HepG2 (cell line): ENCODE measurements around the gene ARPC1A. TPM values are rescaled to one million over a fixed set of nuclear protein-coding genes. Genes with fewer than 3 reads are reported as not detected.

ENCODE experiments used
- ATAC-seq: fragments of 200-7000 bp; cut with Tn5 transposase; 3 replicates; pipeline ENCODE4 v1.9.1; 2020; ENCODE audit warnings: mild to moderate bottlenecking, moderate library complexity
- BruUV-seq: library from RNA; stranded (reverse); fragments of 400-500 nt; replicated peaks from 2 replicates; lab custom pipeline; 2021; lab: Mats Ljungman, UMichigan
- CTCF ChIA-PET: fragments of 300-600 bp; formaldehyde crosslinking; extraction: SDS; loops from one replicate; lab custom pipeline; 2021; ENCODE audit warnings: low total read pairs, inconsistent platforms, low intra/inter-chr PET ratio; lab: Yijun Ruan, JAX
- POLR2A ChIA-PET: fragments of 350-600 bp; sonication (Branson Sonifier 250); formaldehyde crosslinking; loops from one replicate; lab custom pipeline; 2020; ENCODE audit warnings: antibody characterized with exemption, inconsistent platforms; lab: Yijun Ruan, JAX
- DNase-seq: peaks from one replicate; pipeline ENCODE4 v3.0.0-alpha.2; 2015; ENCODE audit warnings: low spot score
- FAIRE-seq: peaks from 3 replicates; lab custom pipeline; 2011; peaks lifted over from hg19 to GRCh38; lab: Jason Lieb, UNC
- H2AFZ ChIP-seq: one replicate; pipeline ENCODE4 v1.6.1; 2011; ENCODE audit warnings: low read length, inconsistent platforms
- H3K27ac ChIP-seq: fragments of 300-600 bp; 3 replicates; pipeline ENCODE4 v1.8.0; 2011; ENCODE audit warnings: mixed run types, mild to moderate bottlenecking, mixed read lengths, low read length, inconsistent platforms; ENCODE audit not compliant: insufficient read depth; ENCODE audit errors: extremely low read length
- H3K27me3 ChIP-seq, 2 experiments: fragments of 200-600 bp in 1 of 2; 2 replicates in 1 of 2; 3 replicates in 1 of 2; pipeline versions ENCODE4 v1.6.0 to v1.8.0; 2011; ENCODE audit warnings: low read length in 2 of 2, mild to moderate bottlenecking in 2 of 2, moderate library complexity in 2 of 2, inconsistent platforms in 1 of 2; ENCODE audit not compliant: insufficient read depth in 2 of 2, control insufficient read depth in 1 of 2
- H3K36me3 ChIP-seq, 2 experiments: fragments of 200-600 bp in 1 of 2; replicated peaks in 1 of 2; 2 replicates in 1 of 2; 3 replicates in 1 of 2; pipeline versions ENCODE4 v1.5.1 to v1.8.0; 2011; ENCODE audit warnings: low read length in 2 of 2, inconsistent platforms in 1 of 2; ENCODE audit not compliant: insufficient read depth in 2 of 2, control insufficient read depth in 1 of 2
- H3K4me1 ChIP-seq: 2 replicates; pipeline ENCODE4 v1.5.1; 2012; ENCODE audit warnings: low read length, inconsistent platforms; ENCODE audit not compliant: insufficient read depth
- H3K4me2 ChIP-seq: 2 replicates; pipeline ENCODE4 v1.6.0; 2011; ENCODE audit warnings: low read depth, low read length, inconsistent platforms
- H3K4me3 ChIP-seq, 3 experiments: fragments of 200-600 bp in 1 of 3; sonication (generic), shearing (Covaris generic) in 1 of 3; replicated peaks in 1 of 3; 2 replicates each; pipeline ENCODE4 v1.5.1; 2011 to 2016; ENCODE audit warnings: low read length in 3 of 3, inconsistent platforms in 2 of 3, low read depth in 2 of 3, mild to moderate bottlenecking in 2 of 3, control low read depth in 1 of 3, mixed read lengths in 1 of 3; ENCODE audit not compliant: insufficient read depth in 1 of 3
- H3K79me2 ChIP-seq: one replicate; pipeline ENCODE4 v1.6.1; 2011; ENCODE audit warnings: low read length, inconsistent platforms; ENCODE audit not compliant: insufficient read depth
- H3K9ac ChIP-seq: 2 replicates; pipeline ENCODE4 v1.6.0; 2011; ENCODE audit warnings: mild to moderate bottlenecking, low read depth, low read length, inconsistent platforms; ENCODE audit not compliant: insufficient read depth
- H3K9me3 ChIP-seq: 2 replicates; pipeline ENCODE4 v1.5.1; 2012; ENCODE audit warnings: mild to moderate bottlenecking, low read length
- H4K20me1 ChIP-seq: 2 replicates; pipeline ENCODE4 v1.6.0; 2011; ENCODE audit warnings: inconsistent platforms, mild to moderate bottlenecking, low read length, moderate library complexity; ENCODE audit not compliant: insufficient read depth
- BORCS8-MEF2B ChIP-seq: sonication (generic); formaldehyde crosslinking; IDR thresholded peaks from 2 replicates; pipeline ENCODE4 v1.8.0; 2022; ENCODE audit warnings: mild to moderate bottlenecking, missing genetic modification reagents
- CREB1 ChIP-seq, 2 experiments: fragments of 450-650 bp in 1 of 2; IDR thresholded peaks; 2 replicates each; pipeline ENCODE4 v1.6.1; 2016 to 2017; ENCODE audit warnings: control low read depth in 1 of 2, mild to moderate bottlenecking in 1 of 2, missing compliant biosample characterization in 1 of 2, missing genetic modification characterization in 1 of 2
- DNMT3B ChIP-seq: conservative IDR thresholded peaks from 2 replicates; pipeline ENCODE4 v1.6.1; 2016; ENCODE audit warnings: missing biosample characterization, control low read depth
- ELF1 ChIP-seq: sonication (generic); formaldehyde crosslinking; IDR thresholded peaks from 2 replicates; pipeline ENCODE4 v1.4.0; 2020; ENCODE audit warnings: missing genetic modification reagents
- GABPA ChIP-seq, 2 experiments: IDR thresholded peaks; 2 replicates each; pipeline ENCODE4 v1.6.1; 2011 to 2016; ENCODE audit warnings: low read depth in 2 of 2, low read length in 1 of 2, missing biosample characterization in 1 of 2, missing genetic modification characterization in 1 of 2
- GATAD2A ChIP-seq: IDR thresholded peaks from 2 replicates; pipeline ENCODE4 v1.6.1; 2016
- IRF1 ChIP-seq: sonication (generic); formaldehyde crosslinking; IDR thresholded peaks from 2 replicates; pipeline ENCODE4 v1.4.0; 2020; ENCODE audit warnings: low read depth, mild to moderate bottlenecking, missing genetic modification reagents
- KDM2A ChIP-seq: sonication (generic); formaldehyde crosslinking; IDR thresholded peaks from 2 replicates; pipeline ENCODE4 v1.4.0; 2020; ENCODE audit warnings: low read depth, missing genetic modification reagents, borderline replicate concordance
- MED8 ChIP-seq: sonication (generic); formaldehyde crosslinking; IDR thresholded peaks from 2 replicates; pipeline ENCODE4 v1.8.1; 2023; ENCODE audit warnings: mild to moderate bottlenecking, missing genetic modification reagents; ENCODE audit not compliant: insufficient replicate concordance
- NFATC3 ChIP-seq: sonication (generic); formaldehyde crosslinking; IDR thresholded peaks from 2 replicates; pipeline ENCODE4 v1.5.1; 2020; ENCODE audit warnings: mild to moderate bottlenecking, missing genetic modification reagents
- POLR2AphosphoS2 ChIP-seq: IDR thresholded peaks from 2 replicates; pipeline ENCODE4 v1.6.1; 2011; ENCODE audit warnings: low read depth, low read length, improper control_type of control experiment
- TAF1 ChIP-seq: sonication (generic); formaldehyde crosslinking; IDR thresholded peaks from 2 replicates; pipeline ENCODE4 v1.4.0; 2020; ENCODE audit warnings: missing genetic modification reagents
- ZKSCAN8 ChIP-seq: IDR thresholded peaks from 2 replicates; pipeline ENCODE4 v1.6.1; 2016; ENCODE audit warnings: borderline replicate concordance, missing genetic modification reagents, missing compliant biosample characterization
- ZMYM4 ChIP-seq: sonication (generic); formaldehyde crosslinking; IDR thresholded peaks from 2 replicates; pipeline ENCODE4 v1.8.1; 2023; ENCODE audit warnings: mild to moderate bottlenecking, missing genetic modification reagents
- ZNF281 ChIP-seq: sonication (generic); formaldehyde crosslinking; IDR thresholded peaks from 2 replicates; pipeline ENCODE4 v1.4.0; 2020; ENCODE audit warnings: missing genetic modification reagents, borderline replicate concordance
- ZNF350 ChIP-seq: sonication (generic); formaldehyde crosslinking; IDR thresholded peaks from 2 replicates; pipeline ENCODE4 v1.4.0; 2020; ENCODE audit warnings: mild to moderate bottlenecking, low read depth, missing genetic modification reagents, borderline replicate concordance
- ZNF44 ChIP-seq: sonication (generic); formaldehyde crosslinking; IDR thresholded peaks from 2 replicates; pipeline ENCODE4 v1.5.1; 2020; ENCODE audit warnings: mild to moderate bottlenecking, missing genetic modification reagents
- ZNF557 ChIP-seq: sonication (generic); formaldehyde crosslinking; IDR thresholded peaks from 2 replicates; pipeline ENCODE4 v1.4.0; 2020; ENCODE audit warnings: missing genetic modification reagents
- ZNF713 ChIP-seq: sonication (generic); formaldehyde crosslinking; IDR thresholded peaks from 2 replicates; pipeline ENCODE4 v1.4.0; 2020; ENCODE audit warnings: mild to moderate bottlenecking, missing genetic modification reagents
- ZNF761 ChIP-seq: sonication (generic); formaldehyde crosslinking; conservative IDR thresholded peaks from 2 replicates; pipeline ENCODE4 v1.4.0; 2020; ENCODE audit warnings: mild to moderate bottlenecking, missing genetic modification reagents
- ZSCAN22 ChIP-seq: sonication (generic); formaldehyde crosslinking; IDR thresholded peaks from 2 replicates; pipeline ENCODE4 v1.4.0; 2020; ENCODE audit warnings: mild to moderate bottlenecking, missing genetic modification reagents
- WGBS: methylation state at CpG from one replicate; pipeline ENCODE4 v1.1.6; 2017; ENCODE audit warnings: low lambda C conversion rate; 5-methylcytosine and 5-hydroxymethylcytosine counted together
- in situ Hi-C: cut with HindIII; loops from 2 replicates; pipeline ENCODE4 v1.10.0; 2017; ENCODE audit warnings: low pct_unique_long_range_greater_than_20kb; ENCODE audit not compliant: extremely low pct_ligation_motif_present
- intact Hi-C: fragments of 100-400 bp; cut with micrococcal nuclease; formaldehyde crosslinking; loops from one replicate; pipeline ENCODE4 v1.10.0; 2022; ENCODE audit not compliant: unreplicated experiment
- polyA plus RNA-seq, 8 experiments: library from polyadenylated mRNA; depleted of rRNA in 3 of 8; stranded (reverse) in 7 of 8; unstranded in 1 of 8; fragments of >200 nt; fragmentation: Illumina TruSeq in 4 of 8; extraction: Trizol in 4 of 8; gene quantifications; 2 replicates each; pipeline versions ENCODE4 v1.2.1 to v1.2.3, GENCODE V29; 2011 to 2016; ENCODE audit warnings: low read depth in 4 of 8, missing spikeins in 1 of 8, mixed read lengths in 1 of 8; ENCODE audit not compliant: insufficient read depth in 1 of 8
- total RNA-seq, 5 experiments: library from RNA; depleted of rRNA; stranded (reverse); fragments of >200 nt; fragmentation: Illumina TruSeq; extraction: Trizol; gene quantifications; 2 replicates each; pipeline ENCODE4 v1.2.3, GENCODE V29; 2016; ENCODE audit warnings: low read depth in 1 of 5

Gene ARPC1A
- total and polyA plus RNA-seq, 2 of the 13 experiments (the other 11 are each of a cell fraction or from before 2014, with no cell fraction given): 44.3 to 88.5 TPM

GRCh38 chr7:99312316-99313203, 13.1 kb upstream of the ARPC1A start:
- peaks cover 13% of the 10 kb centered on the region for H3K4me1 ChIP-seq
- intact Hi-C loops (loop anchor here (1.0 to 5.0 kb wide), 3 partner anchors 38 to 272 kb away; partner anchors contain the start of gene SMURF1), in situ Hi-C loops (loop anchor here (5.0 kb wide), 1 partner anchor 270 kb away; no protein-coding TSS in a partner anchor)
- H4K20me1 ChIP-seq: no peaks in the 10 kb centered on the region
- peak; percentile 68 for DNase-seq
- WGBS: 32% methylated on average over 14 of the region's 16 CpGs
- H3K27me3 ChIP-seq: no peaks in the 10 kb centered on the region
- no peaks in the 10 kb centered on the region for H3K79me2 ChIP-seq
- peak; percentile 84 for ATAC-seq
- no peaks in the 10 kb centered on the region for H3K36me3 ChIP-seq
- no peak overlapping the region for H3K27ac ChIP-seq
- CTCF ChIA-PET: interaction anchor here (1.4 to 2.3 kb wide), 2 partner anchors 38 to 272 kb away, joined by 9 to 29 read pairs; no protein-coding TSS in a partner anchor
- POLR2A ChIA-PET: no interaction called here
- no TSS peak for BruUV-seq
- no peak overlapping the region for H3K4me3 ChIP-seq
- H2AFZ ChIP-seq: peak overlapping the region; percentile 64
- peak overlapping the region; percentile 27; the same call in 1 of the 2 replicates for H3K9ac ChIP-seq
- H3K9me3 ChIP-seq: no peaks in the 10 kb centered on the region; the same call in 1 of the 2 replicates
- peak overlapping the region; percentile 36 for H3K4me2 ChIP-seq
- FAIRE-seq: peak; percentile 87
- TF ChIP-seq ZKSCAN8 (no peak), ZNF44 (CRISPR knock-in tag) (no peak), ZNF713 (CRISPR knock-in tag) (no peak), POLR2AphosphoS2 (no peak), ZMYM4 (CRISPR knock-in tag) (no peak), ZNF761 (no peak), ZSCAN22 (no peak), ZNF557 (CRISPR knock-in tag) (no peak), BORCS8-MEF2B (0 out of 2 replicates have a peak, but pooled peaks have one; percentile 33), GABPA (IDR thresholded peaks at IDR 0.05; ENCODE audit: low read depth, low read length) (no peak), GABPA (CRISPR knock-in tag; IDR thresholded peaks at IDR 0.05; ENCODE audit: low read depth) (no peak), ZNF281 (CRISPR knock-in tag) (no peak), IRF1 (CRISPR knock-in tag) (no peak), GATAD2A (CRISPR knock-in tag) (peak; percentile 38; the same call in 1 of the 2 replicates), KDM2A (no peak), DNMT3B (CRISPR knock-in tag) (0 out of 2 replicates have a peak, but pooled peaks have one; percentile 30), ELF1 (CRISPR knock-in tag) (0 out of 2 replicates have a peak, but pooled peaks have one; percentile 9), TAF1 (CRISPR knock-in tag) (no peak), CREB1 (IDR thresholded peaks at IDR 0.05) (no peak), CREB1 (CRISPR knock-in tag; IDR thresholded peaks at IDR 0.05) (no peak), NFATC3 (no peak), MED8 (no peak), ZNF350 (CRISPR knock-in tag) (no peak)
